22Rv1 (cell line): Measurements from ENCODE around the gene TRIM52.

Experiments used
- CTCF ChIP-seq: fragments of 450-650 bp; IDR thresholded peaks from 2 replicates; pipeline ENCODE4 v1.5.1; 2017; ENCODE audit warnings: mild to moderate bottlenecking
- ZFX ChIP-seq: fragments of 450-650 bp; IDR thresholded peaks from 2 replicates; pipeline ENCODE4 v1.6.1; 2017; ENCODE audit warnings: antibody characterized with exemption, borderline replicate concordance

- TF ChIP-seq CTCF (no peak), ZFX (no peak)
Measured at GRCh38 chr5:181221105-181221791, 39.7 kb downstream of the TRIM52 start.
